Measurements from ENCODE around the gene USP2.
"Not testable (repeated sequence)": the region's sequence is repeated elsewhere in the genome, so short reads cannot be mapped to it uniquely, and the experiment has no call there.

Gene USP2

GRCh38 chr11:119414321-119414720 lies 32.8 kb upstream of the USP2 start:
- no peak for DNase-seq (ENCODE audit: low read depth in 2 of 2)

DNA sequence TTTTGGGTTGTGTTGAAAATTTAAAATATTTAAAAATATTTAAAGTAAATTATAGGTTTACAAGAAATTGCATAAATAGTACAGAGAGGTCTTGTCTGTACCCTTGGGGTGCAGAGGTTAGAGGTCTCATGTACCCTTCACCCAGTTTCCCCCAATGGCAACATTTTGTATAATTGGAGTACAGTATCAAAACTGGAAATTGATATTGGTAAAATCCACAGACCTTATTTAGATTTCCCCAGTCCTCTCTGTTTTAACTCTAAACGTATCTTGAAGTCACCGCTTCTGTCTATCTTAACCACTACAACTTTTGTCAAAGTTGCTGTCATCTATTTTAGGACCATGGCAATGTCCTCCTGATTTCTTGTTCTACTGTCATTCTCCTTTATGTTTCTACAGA lies 30.6 kb upstream of the USP2 start:
- DNase-seq (ENCODE audit: low read depth in 2 of 2) = no peak

DNA sequence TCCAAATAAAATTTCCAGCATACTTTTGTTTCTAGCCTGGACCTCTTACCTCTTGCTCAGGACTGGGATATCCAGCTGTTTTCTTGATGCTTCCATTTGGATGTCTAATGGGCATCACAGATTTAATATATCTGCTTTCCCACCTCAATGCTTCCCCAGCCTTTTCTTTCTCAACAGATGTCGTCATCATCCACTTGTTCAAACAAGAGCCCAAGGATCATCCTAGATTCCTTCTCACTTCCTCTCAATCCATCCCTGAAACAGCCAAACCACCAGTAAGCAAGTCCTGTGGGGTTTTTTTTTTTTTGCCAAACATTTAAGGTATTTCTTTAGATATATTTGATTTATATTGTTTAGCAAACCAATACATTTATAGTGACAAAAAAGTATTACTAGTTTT lies 29.0 kb upstream of the USP2 start:
- no peak for DNase-seq (ENCODE audit: low read depth in 2 of 2)

GRCh38 chr11:119409731-119410130 lies 28.2 kb upstream of the USP2 start:
- DNase-seq (ENCODE audit: low read depth in 2 of 2) = no peak

GRCh38 chr11:119406005-119406404 lies 24.5 kb upstream of the USP2 start:
- no peak for DNase-seq (ENCODE audit: low read depth in 2 of 2)

DNA sequence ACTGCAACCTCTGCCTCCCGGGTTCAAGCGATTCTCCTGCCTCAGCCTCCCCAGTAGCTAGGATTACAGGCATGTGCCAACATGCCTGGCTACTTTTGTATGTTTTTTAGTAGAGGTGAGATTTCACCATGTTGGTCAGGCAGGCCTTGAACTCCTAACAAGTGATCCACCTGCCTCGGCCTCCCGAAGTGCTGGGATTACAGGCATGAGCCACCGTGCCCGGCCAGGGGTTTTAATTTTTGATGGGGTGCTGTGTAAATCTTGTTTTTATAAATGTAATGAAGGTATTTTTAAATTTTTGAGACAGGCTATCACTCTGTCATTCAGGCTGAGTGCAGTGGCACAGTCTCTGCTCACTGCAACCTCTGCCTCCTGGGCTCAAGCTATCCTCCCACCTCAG lies 24.0 kb upstream of the USP2 start:
- DNase-seq (ENCODE audit: low read depth in 2 of 2) = not testable (repeated sequence)

- DNase-seq (ENCODE audit: low read depth in 2 of 2) = no peak
Measured at GRCh38 chr11:119404872-119405271, 23.4 kb upstream of the USP2 start.

GRCh38 chr11:119403021-119403420 lies 21.5 kb upstream of the USP2 start:
- no peak for DNase-seq (ENCODE audit: low read depth in 2 of 2)

- DNase-seq (ENCODE audit: low read depth in 2 of 2) = no peak
Measured at GRCh38 chr11:119402470-119402869, 21.0 kb upstream of the USP2 start.

- DNase-seq (ENCODE audit: low read depth in 2 of 2) = no peak
Measured at GRCh38 chr11:119400860-119401259, 19.4 kb upstream of the USP2 start.

GRCh38 chr11:119397740-119398139 lies 16.2 kb upstream of the USP2 start:
- no peak for DNase-seq (ENCODE audit: low read depth in 2 of 2)

- DNase-seq (ENCODE audit: low read depth in 2 of 2) = no peak
Measured at GRCh38 chr11:119396835-119397234, 15.3 kb upstream of the USP2 start.

DNA sequence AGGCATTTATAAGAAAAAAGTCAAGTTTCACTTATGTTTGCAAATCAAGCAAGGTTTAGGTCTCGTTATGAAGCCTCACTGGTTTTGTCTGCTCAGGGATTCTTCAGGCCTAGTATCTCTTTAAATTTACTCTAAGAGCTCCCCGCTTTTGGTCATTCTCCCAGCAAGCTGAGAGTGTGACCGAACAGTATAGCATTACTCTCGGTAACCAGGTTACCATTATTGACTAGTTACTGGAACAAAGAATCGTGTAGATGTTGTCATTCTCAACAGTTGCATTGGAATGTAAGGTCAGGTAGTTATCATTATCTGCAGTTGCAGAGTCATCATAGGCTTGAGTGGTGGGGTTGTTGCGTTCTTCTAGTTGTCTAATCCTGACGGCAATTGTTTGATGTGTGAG lies 9.8 kb upstream of the USP2 start:
- no peak for DNase-seq (ENCODE audit: low read depth in 2 of 2)

DNA sequence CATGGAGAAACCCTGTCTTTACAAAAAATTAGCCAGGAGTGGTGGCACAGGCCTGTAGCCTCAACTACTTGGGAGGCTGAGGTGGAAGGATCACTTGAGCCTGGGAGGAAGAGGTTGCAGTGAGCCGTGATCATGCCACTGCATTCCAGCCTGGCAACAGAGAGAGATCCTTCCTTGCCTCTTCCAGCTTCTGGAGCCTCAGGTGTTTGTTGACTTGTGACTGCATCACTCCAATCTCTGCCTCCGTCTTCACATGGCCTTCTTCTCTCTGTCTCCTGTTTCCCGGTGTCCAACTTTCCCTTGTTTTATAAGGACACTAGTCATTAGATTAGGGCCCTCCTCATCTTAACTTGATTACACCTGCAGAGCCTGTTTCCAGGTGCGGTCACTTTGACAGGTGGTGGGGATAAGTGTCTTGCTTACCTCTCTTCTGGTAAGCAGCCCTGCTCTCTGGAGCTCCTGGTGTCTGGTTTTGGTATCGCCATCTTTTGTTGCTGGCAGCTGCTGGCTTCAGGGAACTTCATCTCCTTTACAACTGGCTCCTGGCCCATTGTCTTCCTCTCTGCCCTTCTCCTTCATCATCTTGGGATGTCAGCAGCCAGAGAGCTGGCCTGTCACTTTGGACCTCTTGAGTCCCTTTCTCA lies 8.2 kb upstream of the USP2 start:
- no peak for DNase-seq (ENCODE audit: low read depth in 2 of 2)

DNA sequence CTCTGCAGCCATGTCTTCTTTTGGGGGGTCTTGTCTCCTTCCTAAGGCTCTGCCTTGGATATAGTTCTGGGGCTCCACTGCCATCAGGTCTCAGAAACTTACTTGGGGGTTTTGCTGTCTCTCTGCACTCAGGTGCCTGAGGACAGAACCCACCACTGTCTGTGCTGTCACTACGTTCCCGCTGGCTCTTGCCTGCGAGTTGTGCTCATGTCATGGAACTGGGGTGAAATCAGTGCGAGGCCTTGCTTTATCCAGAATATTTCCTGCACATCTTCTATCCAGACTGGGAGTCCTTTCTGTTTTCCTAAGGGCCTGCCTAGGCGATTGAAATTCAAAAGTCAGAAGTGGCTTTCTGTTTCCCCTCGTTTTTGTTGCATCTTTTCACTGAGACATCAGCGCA lies 6.6 kb upstream of the USP2 start:
- no peak for DNase-seq (ENCODE audit: low read depth in 2 of 2)

DNA sequence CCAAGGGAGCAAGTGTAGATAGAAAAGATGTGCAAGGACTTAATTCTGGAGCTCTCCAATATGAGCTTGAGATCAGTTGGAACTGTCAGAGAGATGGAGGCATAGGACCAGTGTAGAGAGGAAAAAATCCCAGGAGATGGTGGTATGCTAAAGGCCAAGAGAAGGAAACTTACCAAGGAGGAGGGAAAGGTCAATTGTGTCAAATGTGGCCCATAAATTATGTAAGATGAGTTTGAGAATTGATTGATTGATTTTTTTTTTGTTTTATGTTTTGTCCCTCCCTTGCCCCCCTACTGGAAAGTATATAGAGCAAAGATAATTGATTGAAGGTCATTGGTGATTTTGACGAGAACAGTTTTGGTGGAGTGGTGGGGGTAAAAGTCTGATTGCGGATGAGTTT lies 2.8 kb upstream of the USP2 start:
- no peak for DNase-seq (ENCODE audit: low read depth in 2 of 2)

- not testable (repeated sequence) for DNase-seq (ENCODE audit: low read depth in 2 of 2)
Measured at GRCh38 chr11:119382513-119382912, 1.0 kb upstream of the USP2 start.

- no peak for DNase-seq (ENCODE audit: low read depth in 2 of 2)
Measured at GRCh38 chr11:119382101-119382500, 611 bp upstream of the USP2 start.

GRCh38 chr11:119380827-119381180 lies 686 bp downstream of the USP2 start:
- DNase-seq (ENCODE audit: low read depth in 2 of 2) = no peak

- DNase-seq (ENCODE audit: low read depth in 2 of 2) = no peak
Measured at GRCh38 chr11:119380160-119380826, 1.2 kb downstream of the USP2 start.

- DNase-seq (ENCODE audit: low read depth in 2 of 2) = no peak
Measured at GRCh38 chr11:119378851-119379465, 2.5 kb downstream of the USP2 start.

DNA sequence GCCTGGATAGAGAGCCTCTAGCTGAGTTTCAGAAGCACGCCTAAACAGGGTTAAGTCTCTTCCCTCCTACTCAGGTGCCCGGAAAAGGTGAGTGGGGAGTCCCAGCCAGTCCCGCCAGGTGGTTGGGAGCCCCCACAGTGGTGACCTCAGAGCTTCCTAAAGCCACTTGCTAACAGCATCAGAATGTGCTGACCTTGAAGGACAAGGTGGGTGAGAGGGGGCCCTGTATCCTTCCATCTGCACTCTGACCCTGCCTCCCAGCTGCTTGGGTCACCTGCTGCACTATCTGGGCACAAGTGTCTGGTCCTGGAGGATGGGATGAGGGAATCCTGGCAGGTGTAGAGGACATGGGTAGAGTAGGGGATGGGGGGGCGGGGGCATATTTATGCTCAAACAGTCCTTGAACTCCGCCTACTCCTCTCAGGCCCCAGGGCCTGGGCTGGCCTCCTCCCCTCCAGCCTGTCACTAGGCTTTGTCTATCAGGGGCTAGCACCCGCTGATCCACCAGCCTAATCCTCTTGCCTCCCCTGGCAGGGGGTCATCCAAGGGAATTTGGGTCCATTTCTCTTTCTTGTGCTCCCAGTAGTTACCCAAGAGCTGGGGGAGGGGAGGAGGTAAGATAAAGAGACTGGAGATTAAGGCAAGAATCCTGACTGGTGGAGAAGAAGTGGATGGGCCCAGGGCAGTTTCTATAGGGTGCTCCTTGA lies 3.4 kb downstream of the USP2 start:
- DNase-seq (ENCODE audit: low read depth in 2 of 2) = no peak

All from stimulated activated CD8-positive, alpha-beta memory T cell treated with anti-CD3 and anti-CD28 coated beads, Interleukin-15, amount 100 ng/mL, for 4 hours (primary cell).